Prostate gland (tissue), 1 donor: ENCODE data around the gene LRRC28.

Experiments used
- POLR2A ChIP-seq: fragments of 450-650 bp; IDR thresholded peaks from one replicate; pipeline ENCODE4 v1.6.1; 2016; ENCODE audit warnings: antibody characterized with exemption, mild to moderate bottlenecking
- POLR2AphosphoS5 ChIP-seq: sonication (generic); formaldehyde crosslinking; IDR thresholded peaks from one replicate; pipeline ENCODE4 v1.6.1; 2017; ENCODE audit warnings: antibody characterized with exemption

DNA sequence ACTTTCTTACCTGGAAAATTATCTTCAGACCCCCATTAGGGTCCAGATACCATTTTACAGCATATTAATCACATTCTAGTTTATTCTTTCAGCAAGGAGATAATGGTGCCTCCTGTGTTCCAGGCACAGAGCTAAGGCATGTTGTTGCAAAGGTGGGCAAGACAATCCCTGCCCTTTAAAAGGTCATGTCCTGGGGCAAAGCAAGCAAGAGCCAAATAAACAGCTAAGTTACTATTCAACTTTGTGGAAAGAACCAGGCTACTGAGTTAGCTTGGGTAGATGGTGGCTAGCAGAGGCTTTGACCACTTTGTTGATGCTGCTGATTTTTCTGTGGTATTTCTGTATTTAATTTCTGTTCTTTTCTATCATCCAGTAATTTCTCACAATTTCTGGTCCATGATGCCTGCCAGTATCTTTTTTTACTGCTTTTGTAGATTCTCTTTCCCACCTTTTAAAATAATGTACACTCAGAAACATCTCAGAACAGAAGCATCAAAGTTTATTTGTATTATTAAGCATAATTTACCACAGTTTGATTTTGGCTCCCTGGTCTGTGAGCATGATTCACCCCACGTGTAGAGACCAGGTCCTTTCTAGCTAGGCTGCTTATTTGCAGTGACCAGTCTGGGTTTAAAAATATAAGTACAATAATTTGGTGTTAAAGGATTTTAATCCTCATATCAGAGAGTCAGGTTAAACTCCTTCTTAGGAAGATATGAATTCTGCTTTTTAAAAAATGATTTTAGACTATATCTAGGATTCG is 71.5 kb downstream of the LRRC28 start:
- TF ChIP-seq POLR2AphosphoS5 (no peak), POLR2A (no peak)
